ENCODE results near the gene NNAT.

DNA sequence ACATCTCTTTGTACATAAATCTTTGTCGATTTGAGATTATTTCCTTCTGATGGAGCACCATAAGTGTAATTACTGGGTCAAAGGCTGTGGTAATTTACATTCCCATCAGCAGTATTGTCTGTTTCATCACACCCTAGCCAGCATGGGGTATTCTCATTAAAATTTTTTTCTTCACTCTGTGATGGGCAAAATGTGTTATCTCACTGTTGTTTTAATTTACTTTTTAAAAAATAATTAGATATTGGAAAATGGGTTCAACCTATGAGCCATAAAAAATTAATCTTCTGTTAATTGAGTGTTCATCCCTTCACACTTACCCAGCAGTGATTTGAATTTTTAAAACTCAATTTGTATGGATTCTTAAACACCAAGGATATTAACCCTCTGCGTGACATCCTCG lies 44.0 kb upstream of the NNAT start:
- TF ChIP-seq, protein P1, sequence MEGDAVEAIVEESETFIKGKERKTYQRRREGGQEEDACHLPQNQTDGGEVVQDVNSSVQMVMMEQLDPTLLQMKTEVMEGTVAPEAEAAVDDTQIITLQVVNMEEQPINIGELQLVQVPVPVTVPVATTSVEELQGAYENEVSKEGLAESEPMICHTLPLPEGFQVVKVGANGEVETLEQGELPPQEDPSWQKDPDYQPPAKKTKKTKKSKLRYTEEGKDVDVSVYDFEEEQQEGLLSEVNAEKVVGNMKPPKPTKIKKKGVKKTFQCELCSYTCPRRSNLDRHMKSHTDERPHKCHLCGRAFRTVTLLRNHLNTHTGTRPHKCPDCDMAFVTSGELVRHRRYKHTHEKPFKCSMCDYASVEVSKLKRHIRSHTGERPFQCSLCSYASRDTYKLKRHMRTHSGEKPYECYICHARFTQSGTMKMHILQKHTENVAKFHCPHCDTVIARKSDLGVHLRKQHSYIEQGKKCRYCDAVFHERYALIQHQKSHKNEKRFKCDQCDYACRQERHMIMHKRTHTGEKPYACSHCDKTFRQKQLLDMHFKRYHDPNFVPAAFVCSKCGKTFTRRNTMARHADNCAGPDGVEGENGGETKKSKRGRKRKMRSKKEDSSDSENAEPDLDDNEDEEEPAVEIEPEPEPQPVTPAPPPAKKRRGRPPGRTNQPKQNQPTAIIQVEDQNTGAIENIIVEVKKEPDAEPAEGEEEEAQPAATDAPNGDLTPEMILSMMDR (IDR thresholded peaks at IDR 0.05 in 8 of 11, conservative IDR thresholded peaks at IDR 0.05 in 3 of 11), result no peak
- TF ChIP-seq POLR2AphosphoS5 (IDR thresholded peaks at IDR 0.05), result no peak

Data from spleen (tissue), 7 donors.